ENCODE measurements around the gene MRPS7.
"Not testable (repeated sequence)": the region's sequence is repeated elsewhere in the genome, so short reads cannot be mapped to it uniquely, and the experiment has no call there.

MRPS7 gene

DNA sequence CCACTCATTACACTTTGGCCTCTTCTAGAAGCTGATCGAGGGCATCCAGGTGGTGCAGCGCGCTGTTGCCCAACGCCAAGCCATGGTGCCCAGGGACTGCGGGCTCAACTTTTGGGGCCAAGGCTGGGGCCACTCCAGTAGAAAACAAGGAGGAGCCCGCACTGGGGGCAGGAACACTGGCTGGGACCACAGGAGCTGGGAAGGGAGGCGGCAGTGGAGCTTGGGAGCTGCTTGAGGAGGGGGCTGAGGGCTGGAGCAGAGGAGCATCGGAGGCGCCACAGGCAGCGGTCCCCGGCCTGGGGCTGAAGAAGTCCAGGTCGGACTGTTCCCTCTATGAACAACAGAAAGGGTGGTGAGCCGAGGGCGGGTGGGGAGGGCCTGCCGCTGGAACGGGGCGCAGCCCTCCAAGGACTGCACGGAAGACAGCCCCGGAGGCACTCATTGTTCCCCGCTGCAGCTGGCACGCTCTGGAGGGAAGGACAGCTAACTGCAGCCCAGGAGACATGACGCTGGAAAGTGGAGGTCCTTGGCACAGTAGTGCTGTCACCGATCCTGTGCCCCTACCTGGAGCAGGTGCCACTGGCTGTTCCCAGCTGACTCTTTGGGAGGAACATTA is 21.8 kb upstream of the MRPS7 start:
- Mint-ChIP-seq H3K9me3 (no peaks in the 10 kb centered on the region), H3K4me1 (peaks cover 60% of the 10 kb centered on the region), H3K27ac (peak overlapping the region; percentile 86 to 94), H3K27me3 (no peaks in the 10 kb centered on the region), H3K4me3 (no peak overlapping the region)
- ATAC-seq (no peak), DNase-seq (no peak)

GRCh38 chr17:75240394-75241142 is 21.1 kb upstream of the MRPS7 start:
- no peaks in the 10 kb centered on the region for H3K9me3 Mint-ChIP-seq
- H3K4me3 Mint-ChIP-seq = no peak overlapping the region
- peak overlapping the region in 1 of 2 donors; percentile 86 for H3K27ac Mint-ChIP-seq
- H3K4me1 Mint-ChIP-seq = peaks cover 67% of the 10 kb centered on the region
- H3K27me3 Mint-ChIP-seq = no peaks in the 10 kb centered on the region
- peak; percentile 47 to 54 for DNase-seq
- ATAC-seq = peak; percentile 64

- no peaks in the 10 kb centered on the region for H3K27me3 Mint-ChIP-seq
- peak overlapping the region in 1 of 2 donors; percentile 76 for H3K27ac Mint-ChIP-seq
- DNase-seq (no peak), ATAC-seq (no peak)
- peaks cover 72% of the 10 kb centered on the region for H3K4me1 Mint-ChIP-seq
- no peaks in the 10 kb centered on the region for H3K9me3 Mint-ChIP-seq
- no peak overlapping the region for H3K4me3 Mint-ChIP-seq
These were observed 20.6 kb upstream of the MRPS7 start for GRCh38 chr17:75241143-75241430.

GRCh38 chr17:75241502-75241901 is 20.2 kb upstream of the MRPS7 start:
- Mint-ChIP-seq H3K4me3 (no peak overlapping the region), H3K9me3 (no peaks in the 10 kb centered on the region), H3K27ac (peak overlapping the region in 1 of 2 donors; percentile 76), H3K4me1 (peaks cover 74% of the 10 kb centered on the region), H3K27me3 (no peaks in the 10 kb centered on the region)
- DNase-seq (no peak), ATAC-seq (no peak)

- ATAC-seq = no peak
These were observed 19.7 kb upstream of the MRPS7 start for GRCh38 chr17:75241996-75242460.

DNA sequence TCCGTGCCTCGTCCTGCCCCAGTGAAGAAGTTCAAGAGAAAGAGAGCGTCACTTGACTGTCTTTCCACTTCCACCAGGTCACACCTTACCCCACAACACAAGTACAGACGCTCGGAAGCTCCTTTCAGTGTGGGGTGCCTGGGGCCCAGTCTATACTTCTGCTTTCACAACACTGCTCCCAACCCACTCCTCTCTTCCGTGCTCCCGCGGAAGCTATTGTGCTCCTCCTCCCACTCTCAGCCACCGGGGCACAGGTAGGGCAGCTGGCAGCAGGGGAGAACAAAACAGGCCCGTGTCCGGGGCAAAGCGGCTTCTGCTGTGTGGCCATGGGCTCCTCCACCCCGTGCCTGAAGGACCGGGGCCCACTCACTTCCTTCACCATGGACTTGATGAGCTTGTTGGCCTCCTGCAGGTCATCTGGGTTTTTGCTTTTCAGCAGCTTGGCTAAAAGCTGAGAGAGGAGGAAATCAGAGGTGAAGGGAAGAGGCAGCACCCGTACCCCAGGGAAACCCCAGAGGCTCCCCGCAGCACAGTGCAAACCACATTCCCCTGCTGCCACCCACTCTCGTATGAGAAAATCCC is 19.1 kb upstream of the MRPS7 start:
- Mint-ChIP-seq H3K9me3 (no peaks in the 10 kb centered on the region), H3K4me3 (peak overlapping the region; percentile 2 to 61), H3K4me1 (peaks cover 85% of the 10 kb centered on the region), H3K27ac (peak overlapping the region in 1 of 2 donors; percentile 92), H3K27me3 (no peaks in the 10 kb centered on the region)
- peak; percentile 47 for ATAC-seq
- no peak for DNase-seq

More at GRCh38 chr17:75241996-75242460, 19.7 kb upstream of the MRPS7 start:
- Mint-ChIP-seq H3K9me3 (no peaks in the 10 kb centered on the region), H3K4me1 (peaks cover 80% of the 10 kb centered on the region), H3K27ac (peak overlapping the region in 1 of 2 donors; percentile 92), H3K27me3 (no peaks in the 10 kb centered on the region), H3K4me3 (peak overlapping the region; percentile 2 to 61)
- no peak for DNase-seq

DNA sequence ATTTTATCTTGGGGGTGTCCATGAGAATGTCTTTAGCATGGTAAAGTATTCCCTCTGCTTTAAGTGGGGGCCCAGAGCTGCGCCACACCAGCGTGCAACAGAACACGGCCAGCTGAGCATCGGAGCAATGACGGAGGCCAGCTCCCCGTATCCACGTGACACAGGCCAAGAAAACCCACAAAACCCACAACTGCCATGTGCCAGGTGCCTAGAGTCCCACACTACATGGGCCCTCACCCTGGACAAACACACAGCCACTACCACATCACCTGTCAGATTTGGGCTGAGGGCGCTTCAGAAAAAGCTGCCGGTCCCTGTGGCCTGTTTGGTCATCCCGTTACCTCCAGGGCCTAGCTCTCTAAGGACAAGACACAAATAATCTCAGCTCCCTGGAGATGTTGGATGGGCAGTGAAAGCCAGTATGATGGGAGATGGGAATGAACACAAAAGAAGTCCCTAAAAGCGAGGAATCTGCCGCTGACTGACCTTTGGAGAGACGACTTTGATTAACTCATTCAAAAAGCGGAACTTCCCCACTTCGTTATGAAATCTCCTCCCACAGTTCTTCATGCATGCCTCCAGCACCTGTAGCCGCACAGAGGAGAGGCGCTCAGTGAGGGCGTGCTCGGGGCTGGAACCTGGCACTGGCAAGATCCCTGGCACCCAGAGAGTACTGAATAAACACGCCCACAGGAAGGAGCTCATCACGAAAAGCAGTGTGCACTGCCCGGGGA is 17.4 kb upstream of the MRPS7 start:
- H3K4me1 Mint-ChIP-seq = peaks cover 87% of the 10 kb centered on the region
- peak overlapping the region in 1 of 2 donors; percentile 31 for H3K4me3 Mint-ChIP-seq
- H3K9me3 Mint-ChIP-seq = no peaks in the 10 kb centered on the region
- ATAC-seq (no peak), DNase-seq (no peak)
- no peaks in the 10 kb centered on the region for H3K27me3 Mint-ChIP-seq
- H3K27ac Mint-ChIP-seq = peak overlapping the region in 1 of 2 donors; percentile 59

DNA sequence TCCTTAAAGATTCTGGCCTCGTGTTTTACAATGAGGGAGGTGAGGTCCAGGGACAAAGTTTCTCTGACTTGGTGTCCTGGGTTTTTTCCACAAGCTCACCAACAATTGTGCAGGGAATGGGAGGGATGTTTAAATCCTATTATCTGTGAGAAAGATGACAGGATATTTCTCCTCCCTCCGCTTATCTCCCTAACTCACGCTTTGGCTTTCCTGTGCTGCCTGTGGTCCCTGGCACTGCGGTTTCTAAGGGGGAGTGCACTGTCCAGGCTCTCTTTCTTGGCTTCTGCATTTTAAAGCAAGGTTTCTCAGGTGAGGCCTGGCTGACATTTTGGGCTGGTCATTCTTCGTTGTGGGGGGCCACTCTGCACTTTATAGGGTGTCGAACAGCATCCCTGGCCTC is 16.7 kb upstream of the MRPS7 start:
- H3K4me1 Mint-ChIP-seq = peaks cover 89% of the 10 kb centered on the region
- H3K4me3 Mint-ChIP-seq = no peak overlapping the region
- ATAC-seq (no peak), DNase-seq (no peak)
- no peaks in the 10 kb centered on the region for H3K27me3 Mint-ChIP-seq
- no peak overlapping the region for H3K27ac Mint-ChIP-seq
- H3K9me3 Mint-ChIP-seq = no peaks in the 10 kb centered on the region

- DNase-seq (no peak), ATAC-seq (no peak)
- H3K4me1 Mint-ChIP-seq = peaks cover 91% of the 10 kb centered on the region
- H3K9me3 Mint-ChIP-seq = no peaks in the 10 kb centered on the region
- H3K4me3 Mint-ChIP-seq = no peak overlapping the region
- H3K27ac Mint-ChIP-seq = peak overlapping the region in 1 of 2 donors; percentile 29
- no peaks in the 10 kb centered on the region for H3K27me3 Mint-ChIP-seq
These were observed 15.3 kb upstream of the MRPS7 start for GRCh38 chr17:75246404-75246803.

DNA sequence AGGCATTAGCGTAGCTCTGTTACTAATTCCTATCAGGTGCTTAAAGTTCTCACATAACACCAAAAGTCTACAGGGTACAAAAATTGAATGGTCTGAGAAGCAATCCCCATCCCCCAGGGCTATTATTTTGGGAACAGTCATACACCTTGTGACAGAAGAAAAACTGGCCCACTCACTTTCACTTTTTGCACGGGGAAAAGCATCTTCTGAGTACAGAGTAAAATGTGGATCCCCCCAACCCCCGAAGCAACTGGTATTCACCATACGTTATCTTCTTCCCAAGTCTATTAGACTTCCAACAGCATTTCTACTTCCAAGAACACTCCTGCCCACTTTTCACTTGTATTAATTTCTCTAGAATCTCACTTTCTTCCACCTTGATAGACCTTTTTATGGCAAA is 12.1 kb upstream of the MRPS7 start:
- H3K4me1 Mint-ChIP-seq = peaks cover 89% of the 10 kb centered on the region
- ATAC-seq (no peak), DNase-seq (no peak)
- H3K27me3 Mint-ChIP-seq = no peaks in the 10 kb centered on the region
- H3K9me3 Mint-ChIP-seq = no peaks in the 10 kb centered on the region
- H3K27ac Mint-ChIP-seq = peak overlapping the region; percentile 33 to 85
- H3K4me3 Mint-ChIP-seq = peak overlapping the region; percentile 80 to 89

DNA sequence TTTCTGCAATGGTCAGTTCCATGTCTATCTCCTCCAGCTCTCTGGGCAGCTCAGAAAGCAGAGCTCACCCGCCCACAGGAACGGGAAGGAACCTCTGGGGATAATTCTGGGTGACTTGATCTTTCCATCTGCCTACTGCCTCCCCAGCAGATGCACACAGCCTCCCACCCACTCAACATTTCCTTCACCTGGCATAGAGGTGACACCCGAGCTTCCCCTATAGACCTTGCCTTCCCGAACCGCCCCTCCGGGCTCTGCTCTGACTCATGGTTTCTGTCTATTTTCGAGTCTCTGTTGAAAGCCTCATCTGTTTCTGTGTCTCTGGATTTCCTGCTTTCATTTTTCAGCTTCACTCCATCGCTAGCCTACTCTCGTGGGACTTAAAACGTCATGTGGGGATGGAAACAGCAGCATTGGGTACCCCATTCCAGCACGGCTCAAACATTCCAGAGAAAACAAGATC is 11.6 kb upstream of the MRPS7 start:
- Mint-ChIP-seq H3K4me1 (peaks cover 89% of the 10 kb centered on the region), H3K27ac (peak overlapping the region; percentile 33 to 85), H3K4me3 (peak overlapping the region; percentile 80 to 89), H3K9me3 (no peaks in the 10 kb centered on the region), H3K27me3 (no peaks in the 10 kb centered on the region)
- DNase-seq (peak; percentile 70 to 81), ATAC-seq (peak; percentile 99)

- peaks cover 91% of the 10 kb centered on the region for H3K4me1 Mint-ChIP-seq
- peak overlapping the region in 1 of 2 donors; percentile 7 for H3K4me3 Mint-ChIP-seq
- no peaks in the 10 kb centered on the region for H3K27me3 Mint-ChIP-seq
- DNase-seq = no peak
- ATAC-seq = no peak
- no peaks in the 10 kb centered on the region for H3K9me3 Mint-ChIP-seq
- H3K27ac Mint-ChIP-seq = peak overlapping the region; percentile 16 to 31
These were observed 9.5 kb upstream of the MRPS7 start for GRCh38 chr17:75252039-75252816.

DNA sequence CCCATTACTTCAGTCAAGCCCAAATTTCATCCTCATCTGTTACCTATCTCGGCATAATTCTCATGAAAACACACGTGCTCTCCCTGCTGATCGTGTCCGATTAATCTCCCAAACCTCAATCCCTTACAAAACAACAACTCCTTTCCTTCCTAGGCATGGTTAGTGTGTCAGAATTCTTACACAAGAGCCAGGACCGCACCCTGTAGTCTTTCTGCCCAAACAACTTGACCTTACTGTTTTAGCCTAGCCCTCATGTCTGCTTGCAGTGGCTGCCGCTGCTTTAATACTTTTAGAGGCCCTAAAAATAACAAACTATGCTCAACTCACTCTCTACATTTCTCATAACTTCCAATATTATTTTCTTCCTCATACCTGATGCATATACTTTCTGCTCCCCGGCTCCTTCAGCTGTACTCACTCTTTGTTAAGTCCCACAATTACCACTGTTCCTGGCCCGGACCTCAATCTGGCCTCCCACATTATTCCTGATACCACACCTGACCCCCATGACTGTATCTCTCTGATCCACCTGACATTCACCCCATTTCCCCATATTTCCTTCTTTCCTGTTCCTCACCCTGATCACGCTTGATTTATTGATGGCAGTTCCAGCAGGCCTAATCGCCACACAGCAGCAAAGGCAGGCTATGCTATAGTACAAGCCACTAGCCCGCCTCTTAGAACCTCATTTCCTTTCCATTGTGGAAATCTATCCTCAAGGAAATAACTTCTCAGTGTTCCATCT is 5.6 kb upstream of the MRPS7 start:
- H3K4me3 Mint-ChIP-seq, H3K27ac Mint-ChIP-seq: not testable (repeated sequence)
- peaks cover 88% of the 10 kb centered on the region for H3K4me1 Mint-ChIP-seq

GRCh38 chr17:75257228-75257627 is 4.5 kb upstream of the MRPS7 start:
- H3K27me3 Mint-ChIP-seq, ATAC-seq, DNase-seq, H3K9me3 Mint-ChIP-seq: not testable (repeated sequence)
- Mint-ChIP-seq H3K4me3 (peak overlapping the region in 1 of 2 donors; percentile 20), H3K4me1 (peaks cover 79% of the 10 kb centered on the region), H3K27ac (peak overlapping the region in 1 of 2 donors; percentile 89)

More for the DNA sequence above, 5.6 kb upstream of the MRPS7 start:
- not testable (repeated sequence) for ATAC-seq, H3K27me3 Mint-ChIP-seq, H3K9me3 Mint-ChIP-seq, DNase-seq
